HuH-7 (cell line): ENCODE results near the gene TADA1.

ENCODE experiments used
- DNase-seq: peaks from one replicate; pipeline ENCODE4 v3.0.0; 2011; ENCODE audit warnings: low spot score

TADA1 gene

GRCh38 chr1:166875734-166876539, at the start of gene TADA1:
Gene TADA1, minus strand, starts transcription at chr1:166876264. Its CDS starts 31 bp downstream, at chr1:166876233.
- peak; percentile 76 for DNase-seq

GRCh38 chr1:166924823-166925541, 48.9 kb upstream of the TADA1 start:
- no peak for DNase-seq

GRCh38 chr1:166920561-166921475, 44.8 kb upstream of the TADA1 start:
- DNase-seq: no peak

GRCh38 chr1:166918956-166919316, 42.9 kb upstream of the TADA1 start:
- no peak for DNase-seq

GRCh38 chr1:166918088-166918955, 42.3 kb upstream of the TADA1 start:
- DNase-seq: no peak

GRCh38 chr1:166915941-166916340, 39.9 kb upstream of the TADA1 start:
- no peak for DNase-seq

GRCh38 chr1:166915042-166915441, 39.0 kb upstream of the TADA1 start:
- DNase-seq: no peak

GRCh38 chr1:166914111-166914510, 38.0 kb upstream of the TADA1 start:
- no peak for DNase-seq

- DNase-seq: no peak
Observed at GRCh38 chr1:166911624-166912023, 35.6 kb upstream of the TADA1 start.

- DNase-seq: peak; percentile 73
Observed at GRCh38 chr1:166910396-166910994, 34.4 kb upstream of the TADA1 start.

GRCh38 chr1:166908942-166909341, 32.9 kb upstream of the TADA1 start:
- no peak for DNase-seq

GRCh38 chr1:166907763-166908162, 31.7 kb upstream of the TADA1 start:
- DNase-seq: no peak

GRCh38 chr1:166907051-166907450, 31.0 kb upstream of the TADA1 start:
- no peak for DNase-seq

- no peak for DNase-seq
Observed at GRCh38 chr1:166906647-166907046, 30.6 kb upstream of the TADA1 start.

- no peak for DNase-seq
Observed at GRCh38 chr1:166905900-166906299, 29.8 kb upstream of the TADA1 start.

GRCh38 chr1:166905136-166905535, 29.1 kb upstream of the TADA1 start:
- DNase-seq: no peak

- no peak for DNase-seq
Observed at GRCh38 chr1:166903232-166903631, 27.2 kb upstream of the TADA1 start.

- no peak for DNase-seq
Observed at GRCh38 chr1:166902279-166902678, 26.2 kb upstream of the TADA1 start.

- no peak for DNase-seq
Observed at GRCh38 chr1:166900987-166901386, 24.9 kb upstream of the TADA1 start.

GRCh38 chr1:166899769-166900168, 23.7 kb upstream of the TADA1 start:
- no peak for DNase-seq

- no peak for DNase-seq
Observed at GRCh38 chr1:166895766-166896165, 19.7 kb upstream of the TADA1 start.
